ENCODE results near the gene MAN1C1.

Gene MAN1C1

DNA sequence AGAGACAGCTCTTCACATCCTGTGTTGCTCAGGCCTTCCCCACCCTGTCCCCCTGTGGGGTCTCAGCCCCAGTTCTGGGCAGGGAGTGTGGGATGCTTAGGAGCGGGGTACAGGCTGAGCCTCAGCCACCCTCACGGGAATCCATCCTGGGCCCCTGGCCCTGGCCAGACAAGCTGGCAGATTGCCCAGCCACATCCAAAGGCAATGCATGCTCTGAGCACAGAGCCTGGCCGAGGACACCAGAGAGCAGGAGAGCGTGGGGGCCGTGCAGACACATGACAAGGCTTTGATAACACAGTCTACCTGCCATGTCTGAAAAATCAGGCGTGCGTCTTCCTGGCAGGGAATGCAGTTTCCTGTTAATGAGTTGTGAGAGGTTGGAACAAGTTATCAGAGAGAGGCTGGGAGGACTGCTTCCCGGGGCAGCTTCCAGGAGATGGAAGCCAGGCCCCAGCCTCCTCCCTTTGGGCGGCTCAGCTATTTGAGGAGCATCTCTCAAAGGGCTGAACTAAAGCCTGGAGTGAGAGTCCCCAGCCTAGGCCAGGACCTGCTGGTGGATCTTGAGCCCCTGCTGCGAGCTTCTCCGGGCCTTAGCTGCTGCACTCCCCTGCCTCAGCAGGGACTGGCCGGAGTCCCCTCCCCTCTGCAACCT is 111.2 kb downstream of the MAN1C1 start:
- no peak for TF ChIP-seq CTCF (IDR thresholded peaks at IDR 0.05; ENCODE audit: insufficient read depth, low read length, poor library complexity, severe bottlenecking)
- H3K36me3 ChIP-seq (ENCODE audit: control insufficient read depth, insufficient read depth, low read length): no peaks in the 10 kb centered on the region
- DNase-seq (ENCODE audit: extremely low read depth, insufficient read length): no peak
- H3K4me3 ChIP-seq (replicated peaks; ENCODE audit: low read depth, low read length): no peak overlapping the region
- no peaks in the 10 kb centered on the region; the same call in none of the 2 replicates for H3K27me3 ChIP-seq (replicated peaks; ENCODE audit: control insufficient read depth, insufficient read depth, low read length)

GRCh38 chr1:25728301-25728935 is 111.8 kb downstream of the MAN1C1 start:
- Histone ChIP-seq H3K4me3 (replicated peaks; ENCODE audit: low read depth, low read length) (no peak overlapping the region), H3K36me3 (ENCODE audit: control insufficient read depth, insufficient read depth, low read length) (no peaks in the 10 kb centered on the region), H3K27me3 (replicated peaks; ENCODE audit: control insufficient read depth, insufficient read depth, low read length) (no peaks in the 10 kb centered on the region; the same call in none of the 2 replicates)
- TF ChIP-seq CTCF (IDR thresholded peaks at IDR 0.05; ENCODE audit: insufficient read depth, low read length, poor library complexity, severe bottlenecking): no peak
- DNase-seq (ENCODE audit: extremely low read depth, insufficient read length): no peak

DNA sequence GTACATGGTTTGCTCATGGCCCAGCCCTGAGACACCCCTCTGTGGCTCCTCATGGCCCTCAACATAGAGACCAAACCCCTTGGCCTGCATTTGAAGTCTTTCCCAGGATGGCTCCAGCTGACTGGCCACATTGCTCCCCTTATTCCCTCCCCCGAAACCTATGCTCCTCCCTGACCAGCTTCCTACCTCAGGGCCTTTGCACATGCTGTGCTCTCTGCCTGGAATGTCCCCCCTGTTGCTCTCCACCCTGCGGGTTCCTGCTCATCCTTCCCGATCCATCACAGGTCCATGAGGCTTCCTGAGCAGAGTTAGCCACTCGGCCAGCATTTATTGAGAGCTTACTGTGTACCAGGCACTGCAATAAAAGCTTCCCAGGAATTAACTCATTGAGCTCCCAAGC is 112.5 kb downstream of the MAN1C1 start:
- Histone ChIP-seq H3K27me3 (replicated peaks; ENCODE audit: control insufficient read depth, insufficient read depth, low read length) (no peaks in the 10 kb centered on the region; the same call in none of the 2 replicates), H3K36me3 (ENCODE audit: control insufficient read depth, insufficient read depth, low read length) (no peaks in the 10 kb centered on the region), H3K4me3 (replicated peaks; ENCODE audit: low read depth, low read length) (no peak overlapping the region)
- no peak for TF ChIP-seq CTCF (IDR thresholded peaks at IDR 0.05; ENCODE audit: insufficient read depth, low read length, poor library complexity, severe bottlenecking)
- no peak for DNase-seq (ENCODE audit: extremely low read depth, insufficient read length)

DNA sequence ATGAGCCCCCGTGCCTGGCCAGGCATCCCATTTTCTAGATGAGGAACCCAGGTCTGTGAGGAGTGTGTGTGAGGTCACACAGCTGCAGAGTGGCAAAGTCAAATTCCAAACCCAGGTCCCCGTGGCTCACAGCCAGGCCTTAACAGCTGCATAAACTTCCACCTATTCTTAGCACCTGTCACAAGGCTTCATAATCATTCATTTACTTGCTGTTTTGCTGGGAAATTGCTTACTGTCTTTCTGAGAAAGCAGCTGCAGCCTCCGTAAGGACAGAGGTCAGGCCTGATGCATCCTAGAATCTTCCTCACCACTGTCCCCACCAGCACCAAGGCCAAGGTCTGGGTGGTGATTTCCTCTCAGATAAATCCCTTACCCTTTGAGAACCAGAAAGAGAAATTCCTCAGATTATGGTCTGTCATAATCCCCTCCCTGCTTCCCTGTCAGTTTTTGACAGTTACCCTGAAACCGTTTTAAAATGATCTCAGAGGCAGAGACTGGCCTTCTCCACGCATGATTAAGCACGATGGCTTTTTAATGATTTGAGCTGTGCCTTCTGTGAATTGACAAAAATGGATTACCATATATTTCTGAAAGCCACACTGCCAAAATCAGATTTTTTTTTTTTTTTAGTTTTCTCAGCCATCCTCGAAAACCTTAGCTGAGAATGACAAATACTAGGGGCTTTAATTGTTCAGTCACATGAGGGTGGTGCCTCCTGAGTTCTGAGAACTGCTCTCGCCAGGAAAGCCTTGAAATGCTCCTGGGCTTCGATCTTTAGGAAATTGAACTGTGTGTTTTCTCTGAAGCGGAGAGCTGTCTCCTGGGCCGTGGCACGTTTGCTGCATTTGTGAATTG is 113.4 kb downstream of the MAN1C1 start:
- DNase-seq (ENCODE audit: extremely low read depth, insufficient read length): no peak
- no peak overlapping the region for H3K4me3 ChIP-seq (replicated peaks; ENCODE audit: low read depth, low read length)
- H3K36me3 ChIP-seq (ENCODE audit: control insufficient read depth, insufficient read depth, low read length): no peaks in the 10 kb centered on the region
- TF ChIP-seq CTCF (IDR thresholded peaks at IDR 0.05; ENCODE audit: insufficient read depth, low read length, poor library complexity, severe bottlenecking): no peak
- no peaks in the 10 kb centered on the region; the same call in none of the 2 replicates for H3K27me3 ChIP-seq (replicated peaks; ENCODE audit: control insufficient read depth, insufficient read depth, low read length)

DNA sequence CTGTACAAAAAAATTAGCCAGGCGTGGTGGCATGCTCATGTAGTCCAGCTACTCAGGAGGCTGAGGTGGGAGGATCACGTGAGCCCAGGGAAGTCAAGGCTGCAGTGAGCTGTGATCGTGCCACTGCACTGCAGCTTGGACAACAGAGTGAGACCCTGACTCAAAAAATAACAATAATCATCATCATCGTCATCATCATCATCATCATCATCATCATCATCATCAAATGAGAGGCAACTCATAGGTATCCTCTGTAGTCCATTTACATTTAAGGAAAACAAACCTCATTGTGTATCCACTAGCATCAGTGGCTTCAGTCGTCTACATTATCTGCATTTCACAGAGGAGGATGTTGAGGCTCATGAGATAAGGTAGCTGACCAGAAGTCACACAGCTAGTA is 114.6 kb downstream of the MAN1C1 start:
- no peak overlapping the region for H3K4me3 ChIP-seq (replicated peaks; ENCODE audit: low read depth, low read length)
- no peaks in the 10 kb centered on the region for H3K36me3 ChIP-seq (ENCODE audit: control insufficient read depth, insufficient read depth, low read length)
- no peaks in the 10 kb centered on the region; the same call in none of the 2 replicates for H3K27me3 ChIP-seq (replicated peaks; ENCODE audit: control insufficient read depth, insufficient read depth, low read length)
- DNase-seq (ENCODE audit: extremely low read depth, insufficient read length): no peak
- TF ChIP-seq CTCF (IDR thresholded peaks at IDR 0.05; ENCODE audit: insufficient read depth, low read length, poor library complexity, severe bottlenecking): no peak

Measured in GM06990 (cell line).